Measurements from ENCODE around the gene PPP1R11. TPM values are rescaled to one million over a fixed set of nuclear protein-coding genes. Genes with fewer than 3 reads are reported as not detected.

PPP1R11 gene
- total RNA-seq, 1 donor from 2014 or later, result 48.4 TPM

GRCh38 chr6:30067460-30068139 is 602 bp downstream of the PPP1R11 start:
- no peak for TF ChIP-seq CTCF (IDR thresholded peaks at IDR 0.05; ENCODE audit: unreplicated experiment)
- peaks cover 23% of the 10 kb centered on the region for H3K4me1 Mint-ChIP-seq (ENCODE audit: low read depth)

GRCh38 chr6:30071081-30071818 is 4.3 kb downstream of the PPP1R11 start:
- no peaks in the 10 kb centered on the region for H3K9me3 Mint-ChIP-seq (ENCODE audit: low read depth)
- peaks cover 70% of the 10 kb centered on the region for H3K27me3 Mint-ChIP-seq
- H3K36me3 Mint-ChIP-seq (ENCODE audit: insufficient read depth), result peaks cover 29% of the 10 kb centered on the region
- DNase-seq (ENCODE audit: low spot score, unreplicated experiment), result no peak
- H3K4me3 Mint-ChIP-seq (ENCODE audit: low read depth), result peak overlapping the region; percentile 15
- no peak overlapping the region for H3K27ac Mint-ChIP-seq
- peak; percentile 44 for TF ChIP-seq CTCF (IDR thresholded peaks at IDR 0.05; ENCODE audit: unreplicated experiment)
- peaks cover 24% of the 10 kb centered on the region for H3K4me1 Mint-ChIP-seq (ENCODE audit: low read depth)

More at GRCh38 chr6:30067460-30068139, 602 bp downstream of the PPP1R11 start:
- H3K4me3 Mint-ChIP-seq (ENCODE audit: low read depth), result peak overlapping the region; percentile 87
- H3K9me3 Mint-ChIP-seq (ENCODE audit: low read depth), result no peaks in the 10 kb centered on the region
- H3K27ac Mint-ChIP-seq, result peak overlapping the region; percentile 96
- peaks cover 29% of the 10 kb centered on the region for H3K36me3 Mint-ChIP-seq (ENCODE audit: insufficient read depth)
- peaks cover 35% of the 10 kb centered on the region for H3K27me3 Mint-ChIP-seq
- DNase-seq (ENCODE audit: low spot score, unreplicated experiment), result no peak

- peaks cover 76% of the 10 kb centered on the region for H3K27me3 Mint-ChIP-seq
- no peak for TF ChIP-seq CTCF (IDR thresholded peaks at IDR 0.05; ENCODE audit: unreplicated experiment)
These were observed 4.9 kb downstream of the PPP1R11 start for GRCh38 chr6:30071858-30072257.

GRCh38 chr6:30073489-30074235 is 6.7 kb downstream of the PPP1R11 start:
- Mint-ChIP-seq H3K4me1 (ENCODE audit: low read depth) (peaks cover 14% of the 10 kb centered on the region), H3K27ac (no peak overlapping the region), H3K36me3 (ENCODE audit: insufficient read depth) (peaks cover 26% of the 10 kb centered on the region), H3K27me3 (peaks cover 89% of the 10 kb centered on the region), H3K9me3 (ENCODE audit: low read depth) (no peaks in the 10 kb centered on the region), H3K4me3 (ENCODE audit: low read depth) (no peak overlapping the region)
- no peak for DNase-seq (ENCODE audit: low spot score, unreplicated experiment)
- no peak for TF ChIP-seq CTCF (IDR thresholded peaks at IDR 0.05; ENCODE audit: unreplicated experiment)

More at GRCh38 chr6:30071858-30072257, 4.9 kb downstream of the PPP1R11 start:
- H3K4me3 Mint-ChIP-seq (ENCODE audit: low read depth), result peak overlapping the region; percentile 15
- H3K4me1 Mint-ChIP-seq (ENCODE audit: low read depth), result peaks cover 22% of the 10 kb centered on the region
- peaks cover 29% of the 10 kb centered on the region for H3K36me3 Mint-ChIP-seq (ENCODE audit: insufficient read depth)
- H3K9me3 Mint-ChIP-seq (ENCODE audit: low read depth), result no peaks in the 10 kb centered on the region
- no peak overlapping the region for H3K27ac Mint-ChIP-seq
- no peak for DNase-seq (ENCODE audit: low spot score, unreplicated experiment)

Measured in progenitor cell of endocrine pancreas (in vitro differentiated cells).